ENCODE results near the gene BMP8A. TPM values are rescaled to one million over a fixed set of nuclear protein-coding genes. Genes with fewer than 3 reads are reported as not detected.

Gene BMP8A
- polyA plus RNA-seq, 1 donor (not counting 4 experiments of a cell fraction or from before 2014, with no cell fraction given): not detected

DNA sequence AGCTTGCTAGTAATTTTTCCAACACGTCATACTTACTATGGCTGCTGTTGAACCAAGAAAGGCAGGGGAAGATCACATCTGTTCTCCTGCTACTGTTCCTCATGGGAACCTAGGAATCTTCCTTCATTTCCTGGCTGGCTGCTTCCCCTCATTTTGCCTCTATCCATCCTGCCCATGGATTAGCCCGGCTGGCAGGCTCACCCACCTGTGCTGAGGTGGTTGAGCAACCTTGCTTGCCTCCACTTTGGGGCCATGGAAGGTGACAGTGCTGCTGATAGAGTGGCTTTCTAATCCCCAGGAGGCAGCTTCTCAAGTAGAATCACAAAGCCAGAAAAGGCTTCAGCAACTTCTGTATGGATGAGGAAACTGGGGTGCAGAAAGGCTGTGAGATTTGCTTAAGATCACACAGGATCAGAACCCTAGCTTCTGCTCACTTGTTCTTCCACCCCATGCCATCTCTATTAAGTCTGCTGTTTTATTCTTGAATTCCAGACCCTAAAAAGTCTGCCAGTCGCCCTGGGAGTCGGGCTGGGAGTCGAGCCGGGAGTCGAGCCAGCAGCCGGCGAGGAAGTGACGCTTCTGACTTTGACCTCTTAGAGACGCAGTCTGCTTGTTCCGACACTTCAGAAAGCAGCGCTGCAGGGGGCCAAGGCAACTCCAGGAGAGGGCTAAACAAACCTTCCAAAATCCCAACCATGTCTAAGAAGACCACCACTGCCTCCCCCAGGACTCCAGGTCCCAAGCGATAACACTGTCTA, 6.2 kb upstream of the BMP8A start:
- no peaks in the 10 kb centered on the region for H3K27me3 ChIP-seq (ENCODE audit: control insufficient read depth, extremely low read depth, insufficient read depth, low read length)
- no peak overlapping the region for H3K27ac ChIP-seq (ENCODE audit: control insufficient read depth, insufficient read depth, low read length)
- H3K36me3 ChIP-seq (ENCODE audit: control insufficient read depth in 2 of 2, extremely low read depth in 1 of 2, insufficient read depth in 2 of 2, low read length in 2 of 2): peaks cover 34 to 36% of the 10 kb centered on the region in 2 experiments
- H3K4me1 ChIP-seq (ENCODE audit: control insufficient read depth, extremely low read depth, insufficient read depth, low read length): peaks cover 4% of the 10 kb centered on the region
- no peaks in the 10 kb centered on the region for H3K9me3 ChIP-seq (ENCODE audit: control insufficient read depth, low read depth, low read length)
- no peak overlapping the region for H3K4me2 ChIP-seq (ENCODE audit: control insufficient read depth, extremely low read depth, insufficient read depth, low read depth, low read length)
- TF ChIP-seq CTCF (optimal IDR thresholded peaks at IDR 0.05 in 1 of 3, IDR thresholded peaks at IDR 0.05 in 1 of 3, conservative IDR thresholded peaks at IDR 0.05 in 1 of 3; ENCODE audit: extremely low read depth in 1 of 3, insufficient read depth in 2 of 3, low read length in 3 of 3) (no peak), EZH2 (IDR thresholded peaks at IDR 0.05; ENCODE audit: low read length) (no peak)
- H3K9me1 ChIP-seq (ENCODE audit: control insufficient read depth, extremely low read depth, insufficient read depth, low read length): peaks cover 7% of the 10 kb centered on the region
- peaks cover 3% of the 10 kb centered on the region for H4K20me1 ChIP-seq (ENCODE audit: control insufficient read depth, extremely low read depth, insufficient read depth, low read length)
- H3K9ac ChIP-seq (ENCODE audit: control insufficient read depth, extremely low read depth, insufficient read depth, low read length): no peak overlapping the region
- H3K4me3 ChIP-seq (ENCODE audit: control insufficient read depth in 2 of 3, extremely low read depth in 1 of 3, insufficient read depth in 2 of 3, low read depth in 1 of 3, low read length in 3 of 3): no peak overlapping the region
- DNase-seq (ENCODE audit: low read depth, low spot score) (no peak), FAIRE-seq (no peak)
- H2AFZ ChIP-seq (ENCODE audit: control insufficient read depth, low read length): no peak overlapping the region
- H3K79me2 ChIP-seq (ENCODE audit: control insufficient read depth, insufficient read depth, low read length): no peaks in the 10 kb centered on the region
- dilution Hi-C loops (cut with MboI; ENCODE audit: extremely low pct_ligation_motif_present, low sequenced_read_pairs): no loop called here

GRCh38 chr1:39488012-39488545, 3.4 kb upstream of the BMP8A start:
- H3K9me1 ChIP-seq (ENCODE audit: control insufficient read depth, extremely low read depth, insufficient read depth, low read length): peaks cover 5% of the 10 kb centered on the region
- no peak overlapping the region for H3K27ac ChIP-seq (ENCODE audit: control insufficient read depth, insufficient read depth, low read length)
- peaks cover 4% of the 10 kb centered on the region for H3K4me1 ChIP-seq (ENCODE audit: control insufficient read depth, extremely low read depth, insufficient read depth, low read length)
- H3K9me3 ChIP-seq (ENCODE audit: control insufficient read depth, low read depth, low read length): no peaks in the 10 kb centered on the region
- H3K79me2 ChIP-seq (ENCODE audit: control insufficient read depth, insufficient read depth, low read length): no peaks in the 10 kb centered on the region
- dilution Hi-C loops (cut with MboI; ENCODE audit: extremely low pct_ligation_motif_present, low sequenced_read_pairs): no loop called here
- H3K9ac ChIP-seq (ENCODE audit: control insufficient read depth, extremely low read depth, insufficient read depth, low read length): no peak overlapping the region
- H3K27me3 ChIP-seq (ENCODE audit: control insufficient read depth, extremely low read depth, insufficient read depth, low read length): peaks cover 11% of the 10 kb centered on the region
- FAIRE-seq (no peak), DNase-seq (ENCODE audit: low read depth, low spot score) (no peak)
- H3K36me3 ChIP-seq (ENCODE audit: control insufficient read depth in 2 of 2, extremely low read depth in 1 of 2, insufficient read depth in 2 of 2, low read length in 2 of 2): peaks cover 21 to 23% of the 10 kb centered on the region in 2 experiments
- H3K4me3 ChIP-seq (ENCODE audit: control insufficient read depth in 2 of 3, extremely low read depth in 1 of 3, insufficient read depth in 2 of 3, low read depth in 1 of 3, low read length in 3 of 3): no peak overlapping the region
- H4K20me1 ChIP-seq (ENCODE audit: control insufficient read depth, extremely low read depth, insufficient read depth, low read length): peaks cover 3% of the 10 kb centered on the region
- H2AFZ ChIP-seq (ENCODE audit: control insufficient read depth, low read length): no peak overlapping the region
- TF ChIP-seq EZH2 (IDR thresholded peaks at IDR 0.05; ENCODE audit: low read length) (no peak), CTCF (optimal IDR thresholded peaks at IDR 0.05 in 1 of 3, IDR thresholded peaks at IDR 0.05 in 1 of 3, conservative IDR thresholded peaks at IDR 0.05 in 1 of 3; ENCODE audit: extremely low read depth in 1 of 3, insufficient read depth in 2 of 3, low read length in 3 of 3) (no peak)
- H3K4me2 ChIP-seq (ENCODE audit: control insufficient read depth, extremely low read depth, insufficient read depth, low read depth, low read length): no peak overlapping the region

Data from keratinocyte (primary cell).